BJ (cell line): ENCODE measurements around the gene ACOX1. TPM values are rescaled to one million over a fixed set of nuclear protein-coding genes. Genes with fewer than 3 reads are reported as not detected.

Experiments used
- CTCF ChIA-PET: fragments of 350-600 bp; formaldehyde crosslinking; extraction: SDS; loops from one replicate; lab custom pipeline; 2021; ENCODE audit warnings: antibody characterized with exemption, inconsistent platforms; lab: Yijun Ruan, JAX
- POLR2A ChIA-PET: fragments of 300-600 bp; sonication (Branson Sonifier 250); formaldehyde crosslinking; extraction: SDS; loops from one replicate; lab custom pipeline; 2021; ENCODE audit warnings: antibody characterized with exemption; lab: Charles Lee
- DNase-seq: peaks from one replicate; pipeline ENCODE4 v3.0.0-alpha.2; 2011; ENCODE audit warnings: low read depth
- H3K27me3 ChIP-seq: 2 replicates; pipeline ENCODE4 v1.6.0; 2011; ENCODE audit warnings: low read length; ENCODE audit not compliant: control insufficient read depth, insufficient read depth
- H3K36me3 ChIP-seq: 2 replicates; pipeline ENCODE4 v1.5.1; 2011; ENCODE audit warnings: low read length; ENCODE audit not compliant: control insufficient read depth, insufficient read depth
- H3K4me3 ChIP-seq: 2 replicates; pipeline ENCODE4 v1.5.1; 2011; ENCODE audit warnings: low read depth, mild to moderate bottlenecking, control low read depth, low read length
- polyA plus RNA-seq: library from polyadenylated mRNA; depleted of rRNA; stranded (reverse); fragments of >200 nt; gene quantifications from 2 replicates; pipeline ENCODE4 v1.2.3, GENCODE V29; 2011
- TF ChIP-seq, protein P1 (sequence below): IDR thresholded peaks from 2 replicates; pipeline ENCODE4 v1.5.1; 2011; ENCODE audit warnings: low read depth, mild to moderate bottlenecking, control low read depth, inconsistent platforms, low read length, moderate library complexity; ENCODE audit not compliant: insufficient read depth

Gene ACOX1
- polyA plus RNA-seq, 1 experiment: 33.6 TPM

DNA sequence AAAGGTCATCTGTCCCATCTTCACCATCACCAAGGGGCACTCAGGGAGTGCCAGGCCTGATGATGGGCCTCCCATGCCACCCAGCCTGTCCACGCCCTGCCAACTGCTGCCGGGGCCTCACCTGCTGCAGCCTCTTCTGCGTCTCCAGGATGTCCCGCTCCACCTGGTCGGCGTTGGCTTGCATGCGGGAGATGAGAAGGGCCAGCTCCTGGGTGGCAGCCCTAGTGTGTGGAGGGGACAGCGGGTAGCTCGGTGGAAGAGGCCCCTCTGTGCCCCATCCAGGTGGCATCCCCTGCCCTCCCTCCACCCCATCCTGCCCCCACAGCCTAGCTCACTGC, 44.9 kb upstream of the ACOX1 start:
- H3K4me3 ChIP-seq: no peak overlapping the region
- H3K27me3 ChIP-seq: peaks cover 3% of the 10 kb centered on the region
- TF ChIP-seq, protein P1, sequence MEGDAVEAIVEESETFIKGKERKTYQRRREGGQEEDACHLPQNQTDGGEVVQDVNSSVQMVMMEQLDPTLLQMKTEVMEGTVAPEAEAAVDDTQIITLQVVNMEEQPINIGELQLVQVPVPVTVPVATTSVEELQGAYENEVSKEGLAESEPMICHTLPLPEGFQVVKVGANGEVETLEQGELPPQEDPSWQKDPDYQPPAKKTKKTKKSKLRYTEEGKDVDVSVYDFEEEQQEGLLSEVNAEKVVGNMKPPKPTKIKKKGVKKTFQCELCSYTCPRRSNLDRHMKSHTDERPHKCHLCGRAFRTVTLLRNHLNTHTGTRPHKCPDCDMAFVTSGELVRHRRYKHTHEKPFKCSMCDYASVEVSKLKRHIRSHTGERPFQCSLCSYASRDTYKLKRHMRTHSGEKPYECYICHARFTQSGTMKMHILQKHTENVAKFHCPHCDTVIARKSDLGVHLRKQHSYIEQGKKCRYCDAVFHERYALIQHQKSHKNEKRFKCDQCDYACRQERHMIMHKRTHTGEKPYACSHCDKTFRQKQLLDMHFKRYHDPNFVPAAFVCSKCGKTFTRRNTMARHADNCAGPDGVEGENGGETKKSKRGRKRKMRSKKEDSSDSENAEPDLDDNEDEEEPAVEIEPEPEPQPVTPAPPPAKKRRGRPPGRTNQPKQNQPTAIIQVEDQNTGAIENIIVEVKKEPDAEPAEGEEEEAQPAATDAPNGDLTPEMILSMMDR: no peak
- H3K36me3 ChIP-seq: no peaks in the 10 kb centered on the region
- POLR2A ChIA-PET: no interaction called here
- CTCF ChIA-PET: interaction anchor here (0.9 to 3.0 kb wide), 3 partner anchors 8 to 18 kb away, joined by 3 to 17 read pairs (median 4); no protein-coding TSS in a partner anchor
- no peak for DNase-seq

DNA sequence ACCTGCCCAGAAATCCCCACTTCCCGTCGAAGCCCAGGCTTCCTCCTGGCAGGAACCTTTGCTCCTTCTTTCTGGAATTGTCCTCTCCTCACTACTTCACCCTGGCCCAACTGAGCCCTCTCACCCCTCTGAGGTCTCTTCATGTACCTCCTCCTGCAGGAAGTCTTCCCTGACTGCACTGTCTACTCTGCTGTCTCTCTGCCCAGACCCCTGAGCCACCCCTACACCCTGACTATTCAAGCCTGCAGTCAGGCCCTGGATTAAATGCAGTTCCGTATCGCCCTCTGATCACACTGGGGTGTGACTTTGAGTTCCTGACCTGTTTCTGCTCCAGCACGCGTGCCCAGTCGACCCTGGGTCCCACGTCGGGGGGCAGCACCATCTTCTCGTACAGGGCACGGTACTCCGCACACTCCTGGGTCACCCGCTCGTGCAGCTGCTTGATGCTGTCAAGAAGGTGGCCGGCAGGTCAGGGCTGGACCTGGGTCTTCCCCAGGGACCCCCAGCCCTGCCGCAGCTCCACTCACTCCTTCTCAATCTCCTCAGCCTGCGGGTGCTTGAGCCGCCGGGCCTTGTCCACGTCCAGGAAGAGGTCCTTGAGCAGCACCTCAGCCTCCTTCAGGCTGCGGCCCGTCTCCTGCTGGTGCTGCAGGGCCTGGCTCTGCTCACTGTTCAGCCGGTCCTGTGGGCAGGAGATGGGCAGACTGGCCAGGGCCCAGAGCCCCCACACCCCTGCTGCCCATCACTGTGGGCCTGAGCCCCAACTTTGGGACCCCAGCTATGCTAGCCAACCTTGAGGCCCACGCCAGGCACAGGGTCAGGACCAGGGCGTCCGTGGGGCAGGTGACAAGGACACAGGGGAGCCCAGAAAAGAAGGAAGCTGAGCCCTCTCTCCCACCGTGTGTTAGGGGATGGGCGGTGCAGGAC, 44.3 kb upstream of the ACOX1 start:
- Histone ChIP-seq H3K36me3 (no peaks in the 10 kb centered on the region), H3K27me3 (peaks cover 3% of the 10 kb centered on the region), H3K4me3 (no peak overlapping the region)
- TF ChIP-seq, protein P1: no peak
- CTCF ChIA-PET: interaction anchor here (1.2 to 3.0 kb wide), 2 partner anchors 9 kb away, joined by 4 to 17 read pairs; no protein-coding TSS in a partner anchor
- DNase-seq: no peak
- POLR2A ChIA-PET: no interaction called here

DNA sequence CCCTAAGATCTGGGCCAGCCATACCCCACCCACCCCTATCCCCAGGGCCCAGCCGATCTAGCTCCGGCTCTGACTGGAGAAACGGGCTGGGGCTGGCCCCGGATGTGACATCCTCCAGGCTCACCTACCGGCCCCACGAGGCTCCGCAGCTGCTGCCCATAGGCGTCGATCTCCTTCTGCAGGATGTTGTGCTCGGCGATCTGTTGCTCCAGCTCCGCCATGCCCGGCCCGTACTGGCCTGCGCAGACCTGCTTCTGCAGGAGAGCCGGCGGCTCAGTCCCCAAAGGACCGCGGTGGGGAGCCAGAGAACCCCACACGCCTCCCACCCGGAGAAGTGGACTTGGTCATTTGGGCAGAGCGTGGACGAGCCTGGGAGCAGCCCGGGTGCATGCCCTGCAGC, 43.3 kb upstream of the ACOX1 start:
- H3K36me3 ChIP-seq: no peaks in the 10 kb centered on the region
- ChIA-PET POLR2A (no interaction called here), CTCF (interaction anchor here (3.0 kb wide), 1 partner anchor 8 kb away, joined by 17 read pairs; no protein-coding TSS in a partner anchor)

DNA sequence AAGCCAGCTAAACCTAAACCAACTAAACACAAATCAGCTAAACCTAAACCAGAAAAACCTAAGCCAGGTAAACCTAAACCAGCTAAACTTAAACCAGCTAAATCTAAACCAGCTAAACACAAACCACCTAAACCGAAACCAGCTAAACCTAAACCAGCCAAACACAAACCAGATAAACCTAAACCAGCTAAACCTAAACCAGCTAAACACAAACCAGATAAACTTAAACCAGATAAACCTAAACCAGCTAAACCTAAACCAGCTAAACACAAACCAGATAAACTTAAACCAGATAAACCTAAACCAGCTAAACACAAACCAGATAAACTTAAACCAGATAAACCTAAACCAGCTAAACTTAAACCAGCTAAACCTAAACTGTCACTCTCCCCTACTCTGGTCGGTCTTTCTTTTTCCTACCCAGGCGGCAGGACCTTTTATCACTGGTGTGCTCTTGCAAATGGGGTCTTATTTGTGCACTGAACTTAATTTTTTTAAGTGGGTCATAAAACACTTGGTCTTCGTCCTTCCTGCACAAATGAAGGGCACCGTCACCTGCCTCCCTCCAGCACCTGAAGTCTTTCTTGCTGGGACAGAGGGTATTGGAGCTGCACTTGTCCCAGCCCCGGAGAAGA, 41.0 kb upstream of the ACOX1 start:
- ChIA-PET POLR2A (interaction anchor here (0.6 to 0.7 kb wide), 2 partner anchors 8 to 255 kb away, joined by 3 read pairs; no protein-coding TSS in a partner anchor), CTCF (interaction anchor here (0.6 to 1.8 kb wide), 9 partner anchors 9 to 1654 kb away, joined by 3 to 6 read pairs (median 3); partner anchors contain the start of gene CDK3)
- Histone ChIP-seq H3K4me3 (no peak overlapping the region), H3K36me3 (no peaks in the 10 kb centered on the region), H3K27me3 (peaks cover 3% of the 10 kb centered on the region)
- TF ChIP-seq, protein P1: no peak
- no peak for DNase-seq

More for the DNA sequence above, 43.3 kb upstream of the ACOX1 start:
- no peak for DNase-seq
- Histone ChIP-seq H3K4me3 (no peak overlapping the region), H3K27me3 (peaks cover 3% of the 10 kb centered on the region)
- TF ChIP-seq, protein P1: no peak

DNA sequence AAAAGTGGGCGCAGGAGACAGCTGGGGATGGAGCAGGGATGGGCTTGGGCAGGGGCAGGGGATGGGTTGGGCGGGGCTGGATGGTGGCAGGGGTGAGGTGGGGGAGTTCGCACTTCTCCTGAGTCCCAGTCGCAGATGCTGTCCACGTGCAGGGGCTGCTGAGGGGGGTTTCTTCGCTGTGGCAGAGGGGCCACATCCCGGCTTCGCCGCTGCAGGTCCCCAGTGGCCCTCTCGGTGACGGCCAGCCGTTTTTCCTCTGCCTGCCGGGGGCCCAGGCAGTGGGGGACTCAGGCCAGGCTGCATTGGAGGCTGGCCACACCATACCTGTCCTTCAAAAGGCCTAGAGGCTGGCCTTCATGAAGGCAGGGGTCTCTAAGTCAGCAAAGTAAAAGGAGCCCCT, 39.8 kb upstream of the ACOX1 start:
- DNase-seq: no peak
- TF ChIP-seq, protein P1: no peak
- Histone ChIP-seq H3K27me3 (peaks cover 3% of the 10 kb centered on the region; the same call in 1 of the 2 replicates), H3K4me3 (no peak overlapping the region), H3K36me3 (no peaks in the 10 kb centered on the region)
- ChIA-PET POLR2A (no interaction called here), CTCF (interaction anchor here (1.1 to 1.8 kb wide), 6 partner anchors 11 to 261 kb away, joined by 3 to 6 read pairs (median 4); partner anchors contain the start of gene CDK3)
